HG03442 (cell line): ENCODE results near the gene RMC1.
"Not testable (repeated sequence)": the region's sequence is repeated elsewhere in the genome, so short reads cannot be mapped to it uniquely, and the experiment has no call there.

Experiments
- ATAC-seq: cut with Tn5 transposase; IDR thresholded peaks from one replicate; pipeline ENCODE4 v1.9.1; 2021; ENCODE audit warnings: mild to moderate bottlenecking, moderate library complexity; ENCODE audit not compliant: unreplicated experiment

The RMC1 gene

DNA sequence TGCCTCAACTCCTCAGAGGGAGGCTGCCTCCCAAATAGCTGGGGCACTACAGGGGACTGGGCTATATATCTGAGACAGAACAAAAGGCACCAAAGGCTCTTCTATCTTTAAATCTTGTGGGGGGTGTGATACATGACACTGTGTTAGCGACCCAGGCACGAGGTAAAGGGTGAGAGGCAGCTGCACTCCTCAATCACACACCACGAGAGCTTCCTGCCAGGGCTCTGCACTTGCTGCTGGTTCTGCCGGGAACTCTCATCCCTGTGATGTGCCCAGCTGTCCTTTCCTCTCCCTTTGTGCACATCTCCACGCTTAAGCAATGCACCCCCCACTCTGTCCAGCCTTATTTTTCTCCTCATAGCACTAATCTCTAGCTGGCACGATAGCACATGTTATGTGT, 50.6 kb downstream of the RMC1 start:
- no peak for ATAC-seq

DNA sequence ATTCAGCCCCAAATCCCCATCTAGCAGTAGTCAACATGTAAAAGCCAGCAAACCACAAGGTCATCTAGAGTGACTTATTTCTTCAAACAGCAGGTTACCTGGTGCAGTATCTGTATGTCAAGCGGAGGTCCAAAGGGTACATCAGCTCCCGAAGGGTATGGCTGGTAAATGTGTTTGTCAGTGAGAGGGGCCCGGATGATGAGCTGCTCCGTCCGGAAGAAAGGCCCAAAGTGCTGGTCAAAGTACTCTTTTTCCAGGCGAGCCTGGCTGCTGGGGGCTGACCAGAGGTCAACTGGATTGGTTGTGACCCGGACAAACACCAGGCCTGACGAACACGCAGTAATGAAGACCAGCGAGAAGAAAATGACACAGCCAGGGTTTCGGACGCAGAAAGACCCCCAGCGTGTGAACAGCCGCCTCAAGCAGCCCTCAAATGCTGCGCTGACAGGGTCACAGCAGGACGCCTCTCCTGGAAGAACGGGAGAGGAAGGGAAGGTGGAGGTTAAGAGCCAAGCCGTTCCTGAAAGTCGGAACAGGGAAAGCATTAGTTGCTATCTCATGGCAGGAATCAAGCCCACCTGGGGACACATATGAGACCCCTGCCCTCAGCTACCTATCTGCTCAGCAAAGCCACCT, 53.0 kb downstream of the RMC1 start:
- ATAC-seq, result no peak

DNA sequence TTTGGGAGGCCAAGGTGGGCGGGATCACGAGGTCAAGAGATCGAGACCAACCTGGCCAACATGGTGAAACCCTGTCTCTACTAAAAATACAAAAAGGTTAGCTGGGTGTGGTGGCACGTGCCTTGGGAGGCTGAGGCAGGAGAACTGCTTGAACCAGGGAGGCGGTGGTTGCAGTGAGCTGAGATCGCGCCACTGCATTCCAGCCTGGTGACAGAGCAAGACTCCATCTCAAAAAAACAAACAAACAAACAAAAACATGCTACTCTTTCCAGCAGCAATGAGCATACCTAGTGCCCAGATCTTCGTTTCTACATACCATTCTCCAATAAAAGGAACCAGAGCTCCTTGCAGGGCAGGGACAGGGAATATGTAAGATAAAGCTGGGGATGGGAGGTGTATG, 54.2 kb downstream of the RMC1 start:
- ATAC-seq, result not testable (repeated sequence)

DNA sequence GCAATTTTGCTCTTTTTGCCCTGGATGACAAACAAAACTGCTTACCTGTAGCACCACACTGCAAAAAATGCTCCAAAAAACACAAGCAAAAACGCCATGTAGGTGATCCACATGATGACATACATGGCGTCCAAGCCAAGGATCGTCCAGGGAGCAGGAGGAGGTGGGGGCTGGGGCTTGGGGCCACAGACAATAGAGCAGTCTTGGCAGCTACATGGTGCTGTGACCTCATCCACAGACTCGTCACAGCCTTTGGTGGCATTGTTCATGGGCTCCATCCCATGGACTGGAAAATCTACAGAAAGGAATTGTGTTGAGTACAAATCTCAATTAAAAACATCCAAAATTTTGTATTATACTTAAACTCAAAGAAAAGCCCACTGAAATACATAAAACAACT, 56.9 kb downstream of the RMC1 start:
- ATAC-seq, result no peak

DNA sequence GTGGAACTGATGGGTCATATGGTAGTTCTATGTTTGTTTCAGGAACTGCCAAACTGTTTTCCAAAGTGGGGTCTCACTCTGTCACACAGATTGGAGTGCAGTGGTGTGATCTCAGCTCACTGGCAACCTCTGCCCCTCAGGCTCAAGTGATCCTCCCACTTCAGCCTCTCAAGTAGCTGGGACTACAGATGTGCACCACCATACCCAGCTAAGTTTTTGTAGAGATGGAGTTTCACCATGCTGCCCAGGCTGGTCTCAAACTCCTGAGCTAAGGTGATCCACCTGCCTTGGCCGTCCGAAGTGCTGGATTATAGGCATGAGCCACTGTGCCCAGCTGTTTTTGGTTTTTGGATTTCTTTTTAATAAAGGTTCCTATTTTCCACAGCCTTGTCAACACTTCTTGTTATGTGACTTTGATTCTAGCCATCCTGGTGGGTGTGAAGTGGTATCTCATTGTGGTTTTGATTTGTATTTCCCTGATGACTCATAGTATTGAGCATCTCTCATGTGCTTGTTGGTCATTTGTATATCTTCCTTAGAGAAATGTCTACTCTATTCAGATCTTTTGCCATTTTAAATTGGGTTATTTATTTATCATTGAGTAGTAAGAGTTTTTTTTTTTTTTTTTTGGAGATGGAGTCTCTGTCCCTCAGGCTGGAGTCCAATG, 60.2 kb downstream of the RMC1 start:
- no peak for ATAC-seq

DNA sequence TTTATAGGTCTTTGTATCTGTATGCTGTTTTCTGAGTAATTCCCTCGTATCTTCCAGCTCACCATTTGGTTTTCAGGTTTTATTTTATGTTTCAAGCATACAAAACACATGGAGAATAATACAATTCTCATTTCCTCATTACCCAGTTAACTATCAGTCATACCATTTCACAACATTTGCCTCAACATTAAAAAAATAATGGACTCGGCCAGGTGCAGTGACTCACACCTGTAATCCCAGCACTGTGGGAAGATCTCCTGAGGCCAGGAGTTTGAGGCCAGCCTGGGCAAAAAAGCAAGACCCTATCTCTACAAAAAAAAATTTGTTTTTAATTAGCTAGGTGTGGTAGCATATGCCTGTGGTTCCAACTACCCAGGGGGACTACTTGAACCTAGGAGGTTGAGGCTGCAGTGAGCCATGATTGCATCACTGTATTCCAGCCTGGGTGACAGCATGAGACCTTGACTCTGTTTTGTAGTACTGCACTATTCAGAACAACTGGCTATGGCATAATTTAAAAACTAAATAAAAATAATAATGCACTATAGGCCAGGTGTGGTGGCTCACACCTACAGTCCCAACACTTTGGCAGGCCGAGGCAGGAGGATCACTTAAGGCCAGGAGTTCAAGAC, 62.7 kb downstream of the RMC1 start:
- no peak for ATAC-seq

DNA sequence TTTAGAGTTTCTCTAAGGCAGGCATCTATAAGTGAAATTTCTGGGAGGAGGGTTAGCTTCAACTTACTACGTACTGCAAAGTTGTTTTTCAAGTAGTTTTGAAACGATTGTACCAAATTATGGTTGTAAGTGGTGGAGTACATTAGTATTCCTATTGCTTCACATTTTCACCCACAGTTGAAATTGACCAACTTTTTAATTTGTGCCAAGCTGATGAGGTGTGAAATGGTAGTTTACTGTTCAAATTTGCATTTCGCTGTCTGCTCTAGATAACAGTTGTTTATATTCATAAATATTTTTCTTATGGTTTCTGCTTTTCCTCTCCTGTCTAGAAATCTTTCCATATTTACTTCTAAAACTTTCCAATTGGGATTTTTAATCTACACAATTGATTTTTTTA, 64.4 kb downstream of the RMC1 start:
- ATAC-seq, result no peak

DNA sequence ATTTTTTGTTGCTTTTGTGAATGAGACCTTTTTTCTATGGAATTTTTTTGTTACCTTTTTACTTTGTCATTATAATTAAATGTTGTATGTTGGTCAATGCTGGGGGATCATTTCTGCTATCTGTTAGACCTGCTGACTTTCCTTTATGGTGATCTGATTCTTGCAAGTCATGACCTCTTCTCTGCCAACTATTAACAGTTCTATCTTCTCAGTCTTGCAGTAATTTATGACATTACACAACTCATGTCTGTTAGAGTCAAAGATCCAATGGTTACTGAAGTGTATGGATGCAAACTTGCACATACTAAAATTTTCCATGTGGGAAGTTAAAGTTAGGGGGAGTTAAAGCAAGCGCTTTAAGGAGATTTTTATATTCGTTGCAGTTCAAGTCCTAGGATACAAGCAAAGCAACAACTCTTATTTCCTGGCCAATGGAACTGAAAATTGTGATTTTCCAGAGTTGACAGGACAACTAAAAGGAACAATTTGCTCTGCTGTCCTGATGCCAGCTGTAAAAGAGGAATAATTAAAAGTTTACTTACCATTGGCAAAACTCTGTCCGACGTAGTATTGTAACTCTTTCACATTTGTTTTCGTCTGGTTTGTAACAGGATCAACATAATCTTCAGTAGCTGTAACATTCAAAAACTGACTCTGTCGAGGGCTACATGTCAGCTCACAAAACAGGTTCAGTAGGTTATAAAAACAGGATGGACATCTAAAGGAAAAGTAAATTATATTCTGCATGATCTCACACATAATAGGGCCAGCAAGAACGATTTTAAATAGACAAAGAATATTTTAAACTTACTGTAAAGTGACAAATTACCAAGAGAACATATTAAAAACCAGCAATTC, 65.2 kb downstream of the RMC1 start:
- no peak for ATAC-seq

DNA sequence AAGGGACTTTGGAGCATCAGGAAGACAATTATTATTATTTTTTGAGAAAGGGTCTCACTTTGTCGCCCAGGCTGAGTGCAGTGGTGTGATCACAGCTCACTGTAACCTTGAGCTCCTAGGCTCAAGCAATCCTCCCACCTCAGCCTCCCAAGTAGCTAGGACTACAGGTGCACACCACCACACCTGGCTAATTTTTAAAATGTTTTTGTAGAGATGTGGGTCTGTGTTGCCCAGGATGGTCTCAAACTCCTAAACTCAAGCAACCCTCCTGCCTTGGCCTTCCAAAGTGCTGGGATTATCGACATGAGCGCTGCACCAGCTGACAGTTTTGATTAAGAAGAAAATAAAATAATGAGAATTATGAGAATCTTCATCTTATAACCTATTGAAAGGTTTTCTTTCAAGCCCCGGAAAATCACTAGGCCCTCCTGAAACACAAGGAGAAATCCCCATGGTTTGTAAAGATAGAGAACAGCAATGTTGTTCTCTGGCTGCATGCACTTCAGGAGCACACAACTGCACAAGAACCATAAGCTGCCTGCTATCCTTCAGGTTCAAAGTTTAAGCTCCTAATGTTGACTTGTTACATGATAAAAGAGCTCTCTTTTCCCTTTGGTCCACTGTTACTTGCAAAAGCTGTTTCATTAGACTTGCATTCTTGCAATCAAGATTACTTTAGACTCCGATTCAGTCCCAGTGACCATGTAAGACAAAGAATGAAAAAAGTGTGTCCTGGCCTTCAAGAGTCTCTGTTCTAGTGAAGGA, 66.2 kb downstream of the RMC1 start:
- ATAC-seq, result no peak

DNA sequence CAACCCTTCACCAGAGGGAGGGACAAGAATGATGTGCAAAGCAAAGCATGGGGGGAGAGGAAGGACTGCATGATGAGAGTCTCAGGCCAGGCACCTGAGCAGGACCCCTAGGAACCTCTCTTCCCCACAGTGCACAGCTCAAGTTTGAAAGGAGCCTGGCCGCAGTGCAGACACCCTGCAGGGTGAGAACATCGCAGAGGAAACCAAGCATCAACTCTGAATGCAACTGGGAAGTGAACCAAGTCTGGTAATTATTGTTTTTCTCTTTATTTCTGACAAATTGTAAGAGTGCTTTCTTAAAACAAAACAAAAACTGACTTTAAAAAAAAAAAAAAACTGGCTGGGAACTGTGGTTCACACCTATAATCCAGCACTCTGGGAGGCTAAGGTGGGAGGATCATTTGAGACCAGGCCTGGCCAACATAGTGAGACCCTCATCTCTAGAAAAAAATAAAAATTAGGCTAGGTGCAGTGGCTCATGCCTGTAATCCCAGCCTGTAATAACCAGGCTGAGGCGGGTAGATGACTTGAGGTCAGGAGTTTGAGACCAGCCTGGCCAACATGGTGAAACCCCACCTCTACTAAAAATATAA, 67.7 kb downstream of the RMC1 start:
- no peak for ATAC-seq

DNA sequence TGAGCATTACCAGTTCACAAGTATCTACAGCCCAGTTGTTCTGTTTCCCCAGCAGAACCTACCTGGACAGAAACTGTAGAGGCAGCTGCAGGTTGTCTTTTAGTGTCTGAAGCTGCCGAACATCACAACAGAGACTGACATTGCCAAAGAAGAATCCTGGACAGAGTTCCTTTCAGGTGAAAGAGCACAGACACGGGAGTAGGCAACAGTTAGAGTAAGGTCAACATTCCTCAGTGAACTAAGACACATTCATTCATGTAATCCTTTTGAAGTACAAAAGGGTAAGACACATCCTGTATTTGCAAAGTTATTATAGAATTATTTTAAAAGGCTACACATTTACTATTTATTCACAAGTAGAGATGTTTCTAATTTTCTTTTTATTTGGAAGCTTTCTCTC, 68.7 kb downstream of the RMC1 start:
- no peak for ATAC-seq

DNA sequence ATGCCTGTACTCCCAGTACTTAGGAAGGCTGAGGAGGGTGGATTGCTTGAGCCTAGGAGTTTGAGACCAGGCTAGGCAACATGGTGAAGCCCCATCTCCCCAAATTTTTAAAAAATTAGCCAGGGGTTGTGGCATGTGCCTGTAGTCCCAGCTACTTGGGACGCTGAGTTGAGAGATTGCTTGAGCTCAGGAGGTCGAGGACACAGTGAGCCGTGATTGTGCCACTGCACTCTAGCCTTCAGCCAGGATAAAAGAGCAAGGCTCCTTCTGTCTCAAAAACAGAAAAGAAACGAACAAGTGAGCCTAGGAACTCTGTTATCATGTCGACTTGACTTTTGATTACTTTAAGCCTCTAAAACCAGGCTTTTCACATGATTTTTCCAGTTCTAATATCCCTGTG, 69.3 kb downstream of the RMC1 start:
- ATAC-seq, result no peak

DNA sequence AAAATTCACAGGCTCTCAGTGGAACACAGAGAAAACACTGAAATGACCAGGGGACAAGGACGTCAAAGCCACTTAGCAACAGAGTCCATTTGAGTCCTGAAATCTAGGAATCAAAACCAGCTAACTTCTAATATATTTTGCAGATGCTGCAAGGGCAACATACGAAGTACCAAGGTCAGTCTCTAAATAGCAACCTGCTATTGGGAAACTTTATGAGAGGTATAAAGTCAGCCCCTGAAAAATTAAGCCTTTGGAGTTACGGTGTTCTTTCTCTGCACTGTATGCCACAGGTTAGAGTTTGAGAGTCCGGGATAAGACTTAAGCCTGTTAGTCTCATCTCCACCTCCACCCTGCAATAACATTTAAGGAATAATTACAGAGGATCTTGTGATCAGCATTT, 69.7 kb downstream of the RMC1 start:
- no peak for ATAC-seq

DNA sequence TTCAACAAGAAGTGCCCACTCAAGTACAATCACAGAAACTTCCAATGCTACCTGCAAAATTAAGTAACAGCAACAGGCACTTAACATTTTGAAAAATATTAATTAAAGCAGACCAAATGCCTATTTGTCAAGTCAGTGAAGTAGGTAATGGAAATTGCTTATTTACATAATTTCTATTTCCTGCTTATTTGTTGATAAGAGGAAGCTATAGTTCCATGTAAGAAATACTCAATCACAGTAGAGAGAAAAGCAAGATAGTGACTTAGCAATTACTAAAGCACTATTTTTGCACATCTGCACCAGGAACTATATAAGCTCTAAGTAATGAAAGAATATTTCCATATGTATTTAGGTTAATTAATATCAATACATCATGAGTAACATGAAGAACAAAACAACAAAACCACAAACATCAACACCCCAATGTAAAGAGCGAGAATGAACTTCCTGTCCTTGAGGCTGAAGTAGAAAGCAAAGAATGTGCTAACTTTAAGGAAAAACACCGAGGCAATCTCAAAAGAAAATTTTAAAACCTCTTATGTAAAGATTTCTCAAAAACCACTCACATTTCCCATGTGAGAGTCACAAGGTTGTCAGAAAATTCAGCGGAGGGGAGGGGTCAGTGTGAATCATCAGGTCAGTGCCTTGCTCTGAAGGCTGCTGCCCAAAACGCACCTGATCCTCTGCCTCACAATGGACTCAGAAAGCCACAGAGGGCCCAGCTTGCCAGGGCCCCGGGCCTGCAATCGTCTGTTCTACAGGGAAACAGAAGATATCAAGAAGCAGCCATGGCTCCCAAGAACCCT, 70.5 kb downstream of the RMC1 start:
- ATAC-seq, result no peak

DNA sequence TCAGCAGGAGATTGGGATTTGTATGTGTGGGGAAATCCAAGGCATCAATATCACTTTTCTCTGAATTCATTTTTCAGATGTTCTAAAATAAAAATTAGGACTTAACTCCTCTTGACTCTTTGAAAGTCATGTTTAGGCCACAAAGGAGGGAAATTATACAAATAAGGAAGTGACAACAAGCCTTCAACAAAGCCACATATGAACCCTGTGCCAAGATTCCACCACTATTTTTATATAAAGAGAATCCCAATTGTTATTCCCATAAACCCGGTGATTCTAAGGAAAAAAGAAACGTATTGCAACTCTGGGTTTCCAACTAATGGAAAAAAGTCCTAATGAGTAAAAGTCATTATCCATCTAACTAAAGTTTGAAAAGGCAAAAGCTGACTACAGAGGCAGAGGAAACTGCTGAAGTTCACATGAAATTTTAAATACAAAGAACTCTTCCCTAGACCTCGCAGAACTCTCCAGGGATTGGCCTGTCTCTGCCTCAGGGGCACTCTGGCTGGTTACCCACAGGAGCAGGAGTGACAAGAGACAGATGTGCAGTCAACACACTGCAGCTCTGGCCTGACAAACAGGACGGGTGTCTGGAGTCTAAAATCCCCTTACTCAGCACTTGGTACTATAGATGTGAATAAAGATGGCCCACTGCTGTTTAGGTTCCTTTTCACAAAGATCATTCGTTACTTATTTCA, 71.4 kb downstream of the RMC1 start:
- no peak for ATAC-seq

DNA sequence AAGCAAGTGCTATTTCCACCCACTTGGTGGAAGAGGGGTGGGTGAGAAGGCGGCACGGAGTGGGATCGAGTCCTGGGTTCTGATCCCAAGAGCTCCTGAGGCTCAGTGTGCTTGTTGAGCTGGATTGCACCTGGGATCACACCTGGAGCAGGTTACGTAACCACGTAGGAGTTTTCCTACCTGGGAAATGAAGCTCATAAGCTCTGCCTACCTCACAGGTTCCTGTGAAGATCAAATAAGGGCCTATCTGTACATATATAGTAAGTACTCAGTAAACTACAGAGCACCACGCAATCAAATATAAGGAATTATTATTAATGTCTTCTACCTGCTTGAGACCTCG, 72.0 kb downstream of the RMC1 start:
- no peak for ATAC-seq

DNA sequence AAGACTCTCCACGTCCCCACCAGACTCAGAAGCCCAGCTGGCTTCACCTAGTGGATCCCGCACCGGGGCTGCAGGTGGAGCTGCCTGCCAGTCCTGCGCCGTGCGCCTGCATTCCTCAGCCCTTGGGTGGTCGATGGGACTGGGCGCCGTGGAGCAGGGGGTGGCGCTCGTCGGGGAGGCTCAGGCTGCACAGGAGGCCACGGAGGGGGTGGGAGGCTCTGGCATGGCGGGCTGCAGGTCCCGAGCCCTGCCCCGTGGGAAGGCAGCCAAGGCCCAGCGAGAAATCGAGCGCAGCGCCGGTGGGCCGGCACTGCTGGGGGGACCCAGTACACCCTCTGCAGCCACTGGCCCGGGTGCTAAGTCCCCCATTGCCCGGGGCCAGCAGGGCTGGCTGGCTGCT, 74.2 kb downstream of the RMC1 start:
- not testable (repeated sequence) for ATAC-seq

DNA sequence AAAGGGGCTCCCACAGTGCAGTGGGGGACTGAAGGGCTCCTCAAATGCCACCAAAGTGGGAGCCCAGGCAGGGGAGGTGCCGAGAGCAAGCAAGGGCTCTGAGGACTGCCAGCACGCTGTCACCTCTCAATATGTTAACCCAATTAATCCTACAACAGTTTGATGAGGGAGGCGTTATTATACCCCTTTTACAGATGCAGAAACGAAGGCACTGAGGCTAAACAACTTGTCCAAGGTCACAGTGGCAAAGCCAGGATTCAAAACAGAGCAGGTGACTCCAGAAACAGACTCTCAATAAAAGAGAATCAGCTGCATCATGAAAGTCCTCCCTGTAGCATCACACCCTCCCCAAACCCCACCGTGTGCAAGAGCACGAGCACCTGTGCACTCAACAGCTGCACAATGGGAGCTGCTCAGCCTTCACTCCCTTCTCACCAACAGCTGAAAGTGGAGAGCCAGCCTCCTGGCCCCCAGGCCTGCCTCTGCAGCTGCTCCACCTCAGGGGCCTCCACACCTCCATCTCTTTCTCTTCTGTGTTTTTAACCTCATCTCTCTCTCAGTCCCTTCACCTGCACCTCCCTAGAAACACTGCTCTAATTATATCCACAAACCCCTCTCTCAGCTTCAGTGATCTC, 74.9 kb downstream of the RMC1 start:
- no peak for ATAC-seq
